KOPT-K1 (cell line): ENCODE measurements around the gene BBS5.
"Not testable (repeated sequence)": the region's sequence is repeated elsewhere in the genome, so short reads cannot be mapped to it uniquely, and the experiment has no call there.

Source experiments
- H3K27ac ChIP-seq: fragments of 200-600 bp; sonication (generic); 2 replicates; pipeline ENCODE4 v1.5.1; 2016; ENCODE audit warnings: antibody characterized with exemption, mild to moderate bottlenecking, low read depth, low read length; ENCODE audit not compliant: poor library complexity, severe bottlenecking
- H3K36me3 ChIP-seq: fragments of 200-600 bp; sonication (generic); 2 replicates; pipeline ENCODE4 v1.5.1; 2017; ENCODE audit warnings: antibody characterized with exemption, mild to moderate bottlenecking, low read length, moderate library complexity; ENCODE audit not compliant: insufficient read depth
- H3K9me3 ChIP-seq: fragments of 200-600 bp; sonication (generic); 2 replicates; pipeline ENCODE4 v1.5.1; 2017; ENCODE audit warnings: antibody characterized with exemption, low read length, mild to moderate bottlenecking; ENCODE audit not compliant: insufficient read depth, poor library complexity, severe bottlenecking

Gene BBS5

DNA sequence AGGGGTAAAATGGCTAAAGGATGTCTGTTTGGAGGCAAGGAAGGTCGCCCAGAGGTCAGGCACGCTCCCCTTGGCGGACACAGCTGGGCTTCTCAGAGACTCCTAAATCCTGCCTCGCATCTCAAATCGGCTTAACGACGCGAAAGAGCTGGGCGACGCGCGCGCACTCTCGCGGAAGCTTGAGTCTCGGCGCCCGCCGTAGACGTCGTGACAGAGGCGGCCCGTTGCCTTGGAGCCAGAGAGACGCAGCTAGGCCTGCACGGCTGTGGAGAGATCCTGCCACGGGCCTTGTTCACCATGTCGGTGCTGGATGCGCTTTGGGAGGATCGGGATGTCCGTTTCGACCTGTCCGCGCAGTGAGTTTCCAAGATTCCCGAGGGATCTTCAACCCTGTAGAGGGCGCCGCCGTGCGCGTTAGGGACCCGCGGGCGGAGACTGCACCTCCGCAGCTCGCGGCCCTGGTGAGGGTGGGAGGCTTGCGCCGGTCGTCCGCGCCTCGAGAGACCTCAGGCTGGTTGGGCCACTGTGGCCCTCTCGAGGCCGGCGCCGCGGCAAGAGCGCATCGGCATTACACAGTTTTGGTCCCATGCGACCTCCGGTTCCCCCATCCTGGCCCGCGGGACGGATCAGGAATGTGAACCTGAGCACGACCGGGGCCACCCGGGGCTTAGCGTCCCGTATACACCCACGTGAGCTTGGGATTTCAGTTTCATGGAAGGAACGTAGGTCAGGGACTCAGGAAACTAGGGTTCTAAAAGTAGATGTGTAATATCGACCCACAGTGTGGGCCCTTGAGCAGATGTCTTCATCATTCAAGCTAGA is at the start of gene BBS5:
BBS5 (plus strand) TSS at position 238 of the 822 bp plus-strand sequence; CDS start at position 298, 60 bp downstream.
- peaks cover 19% of the 10 kb centered on the region for H3K36me3 ChIP-seq
- H3K27ac ChIP-seq = peak within 1 kb of the TSS; percentile 34
- no peaks in the 10 kb centered on the region for H3K9me3 ChIP-seq

DNA sequence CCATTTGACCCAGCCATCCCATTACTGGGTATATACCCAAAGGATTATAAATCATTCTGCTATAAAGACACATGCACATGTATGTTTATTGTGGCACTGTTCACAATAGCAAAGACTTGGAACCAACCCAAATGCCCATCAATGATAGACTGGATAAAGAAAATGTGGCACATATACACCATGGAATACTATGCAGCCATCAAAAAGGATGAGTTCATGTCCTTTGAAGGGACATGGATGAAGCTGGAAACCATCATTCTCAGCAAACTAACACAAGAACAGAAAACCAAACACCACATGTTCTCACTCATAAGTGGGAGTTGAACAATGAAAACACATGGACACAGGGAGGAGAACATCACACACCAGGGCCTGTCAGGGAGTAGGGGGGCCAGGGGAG is 47.5 kb upstream of the BBS5 start:
- not testable (repeated sequence) for H3K36me3 ChIP-seq, H3K27ac ChIP-seq, H3K9me3 ChIP-seq

DNA sequence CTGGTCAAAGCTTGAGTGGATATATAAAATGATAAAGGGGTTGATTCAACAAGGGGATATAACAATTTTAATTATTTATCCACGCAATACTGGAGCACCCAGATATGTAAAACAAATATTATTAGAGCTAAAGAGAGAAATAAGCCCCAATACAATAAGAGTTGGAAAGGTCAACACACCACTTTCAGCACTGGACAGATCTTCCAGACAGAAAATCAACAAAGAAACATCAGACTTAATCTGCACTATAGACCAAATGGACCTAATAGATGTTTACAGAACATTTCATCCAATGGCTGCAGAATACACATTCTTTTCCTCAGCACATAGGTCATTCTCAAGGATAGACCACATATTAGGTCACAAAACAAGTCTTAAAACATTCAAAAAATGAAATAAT is 45.1 kb upstream of the BBS5 start:
- not testable (repeated sequence) for H3K36me3 ChIP-seq, H3K9me3 ChIP-seq, H3K27ac ChIP-seq

DNA sequence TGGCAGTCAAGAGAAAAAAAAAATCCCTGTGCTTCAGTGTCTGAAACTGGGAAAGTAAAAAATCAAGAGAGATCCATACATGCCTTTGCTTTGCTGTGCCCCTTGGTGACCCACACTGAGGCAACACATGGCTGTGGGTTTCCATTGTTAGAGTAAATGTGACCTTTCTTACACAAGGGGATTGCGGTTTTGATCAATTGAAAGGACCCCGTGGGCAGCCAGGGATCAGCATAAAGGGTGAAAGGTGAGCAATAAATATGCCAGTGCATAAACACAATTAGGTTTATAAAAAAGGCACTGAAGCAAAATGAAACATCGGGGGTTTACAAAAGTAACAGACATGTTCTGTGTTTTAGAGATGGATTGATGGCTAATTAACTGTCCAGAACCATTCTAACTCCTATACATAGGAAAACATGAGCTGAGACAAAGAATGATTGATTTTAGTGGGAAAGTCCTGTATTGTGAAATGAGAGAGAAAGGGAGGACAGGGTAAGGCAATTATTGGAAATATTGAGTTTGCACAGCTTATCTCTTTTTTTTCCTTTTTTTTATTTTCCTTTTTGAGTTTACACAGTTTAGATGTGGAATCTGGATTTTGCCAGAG is 40.7 kb upstream of the BBS5 start:
- no peaks in the 10 kb centered on the region for H3K9me3 ChIP-seq

DNA sequence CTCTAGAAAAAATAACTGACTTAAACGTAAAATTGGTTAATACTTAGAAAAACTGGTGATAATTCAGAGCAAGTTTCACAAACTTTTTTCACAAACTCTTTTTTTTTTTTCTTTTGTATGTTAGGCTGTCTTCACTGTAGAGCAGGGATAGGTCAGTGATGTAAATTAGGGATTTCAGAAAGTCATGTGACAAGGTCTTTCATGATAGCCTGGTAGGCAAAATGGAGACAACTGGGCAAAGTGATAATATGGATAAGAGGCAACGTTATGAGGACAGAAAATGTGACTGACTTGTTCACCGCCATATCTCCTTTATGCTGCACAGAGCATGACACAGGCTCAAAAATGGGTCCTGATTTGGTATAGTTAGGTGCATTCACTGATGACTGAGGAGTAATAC is 39.4 kb upstream of the BBS5 start:
- H3K27ac ChIP-seq = peak overlapping the region; percentile 36
- no peaks in the 10 kb centered on the region for H3K9me3 ChIP-seq
- no peaks in the 10 kb centered on the region for H3K36me3 ChIP-seq

More for the DNA sequence above, 40.7 kb upstream of the BBS5 start:
- no peaks in the 10 kb centered on the region for H3K36me3 ChIP-seq
- peak overlapping the region; percentile 36 for H3K27ac ChIP-seq

DNA sequence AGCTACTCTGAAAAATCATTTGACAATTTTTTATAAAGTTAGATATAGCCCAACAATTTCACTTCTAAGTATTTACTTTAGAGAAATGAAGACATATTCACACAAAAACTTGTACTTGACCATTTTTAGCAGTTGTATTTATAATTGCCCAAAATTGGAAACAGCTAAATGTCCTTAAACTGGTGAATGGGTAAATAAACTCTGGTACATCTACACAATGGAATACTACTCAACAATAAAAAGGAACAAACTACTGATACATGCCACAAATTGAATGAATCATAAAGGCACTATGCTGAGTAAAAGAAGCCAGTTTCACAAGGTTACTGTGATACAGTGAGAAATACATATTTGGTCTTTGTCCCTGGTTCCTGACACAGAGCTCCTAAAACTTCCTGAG is 32.8 kb upstream of the BBS5 start:
- Histone ChIP-seq H3K36me3 (no peaks in the 10 kb centered on the region), H3K9me3 (no peaks in the 10 kb centered on the region), H3K27ac (no peak overlapping the region)

DNA sequence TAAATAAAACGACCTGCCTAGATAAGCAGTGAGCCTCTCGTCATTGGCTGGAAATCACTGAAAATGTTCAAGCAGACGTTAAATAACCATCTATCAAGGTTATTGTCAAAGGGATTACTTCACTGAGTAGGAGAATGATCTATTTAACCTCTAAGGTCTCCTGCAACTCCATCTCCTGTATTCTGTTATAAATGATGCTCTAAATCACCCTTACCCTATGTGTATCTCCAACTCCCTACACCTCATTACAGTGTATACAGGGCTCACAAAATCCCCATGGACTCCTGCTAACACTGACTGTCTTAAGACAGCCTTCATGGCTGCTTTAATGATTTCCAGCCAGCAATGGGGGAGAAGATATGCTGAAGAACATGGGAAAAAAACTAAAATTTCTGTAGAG is 31.0 kb upstream of the BBS5 start:
- Histone ChIP-seq H3K9me3 (no peaks in the 10 kb centered on the region), H3K27ac (no peak overlapping the region), H3K36me3 (no peaks in the 10 kb centered on the region)

DNA sequence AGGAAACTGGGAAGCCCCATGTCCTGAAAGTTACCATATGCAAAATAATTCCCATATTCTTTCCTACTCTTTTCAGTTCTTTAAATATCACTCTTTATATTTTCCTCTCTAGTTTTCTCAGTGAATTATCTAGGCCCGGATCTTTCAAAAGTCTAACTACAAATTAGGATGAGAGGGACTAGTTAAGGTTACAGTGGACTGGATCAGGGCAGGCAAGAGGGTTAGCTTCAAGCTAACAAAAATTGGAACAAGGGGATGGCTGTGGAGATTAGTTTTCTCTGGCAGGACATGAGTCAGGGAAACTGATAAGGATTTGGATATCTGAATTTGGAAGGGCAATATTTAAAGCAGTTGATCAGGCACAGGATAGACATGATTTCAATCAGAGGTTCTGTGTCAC is 30.4 kb upstream of the BBS5 start:
- no peaks in the 10 kb centered on the region for H3K9me3 ChIP-seq
- no peaks in the 10 kb centered on the region for H3K36me3 ChIP-seq
- H3K27ac ChIP-seq = no peak overlapping the region

DNA sequence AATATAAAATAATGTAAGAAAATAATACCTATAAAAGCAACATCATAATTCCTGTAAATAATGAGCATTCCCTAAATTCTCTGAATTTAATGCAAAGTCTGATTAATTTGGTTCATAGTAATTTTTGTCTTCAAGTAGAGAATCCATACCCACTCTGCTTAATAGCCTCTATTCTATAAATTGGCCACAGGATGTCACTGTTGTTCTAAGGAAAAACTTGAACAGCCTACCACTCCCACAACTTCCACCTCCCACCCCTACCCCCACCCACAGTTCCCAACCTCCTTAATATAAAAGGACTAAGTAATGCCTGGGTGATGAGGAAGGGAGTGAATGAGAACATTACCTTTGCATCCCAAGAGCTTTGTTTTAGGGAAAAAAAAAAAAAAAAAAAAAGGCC is 27.2 kb upstream of the BBS5 start:
- H3K36me3 ChIP-seq = no peaks in the 10 kb centered on the region
- H3K9me3 ChIP-seq = no peaks in the 10 kb centered on the region
- H3K27ac ChIP-seq = no peak overlapping the region

DNA sequence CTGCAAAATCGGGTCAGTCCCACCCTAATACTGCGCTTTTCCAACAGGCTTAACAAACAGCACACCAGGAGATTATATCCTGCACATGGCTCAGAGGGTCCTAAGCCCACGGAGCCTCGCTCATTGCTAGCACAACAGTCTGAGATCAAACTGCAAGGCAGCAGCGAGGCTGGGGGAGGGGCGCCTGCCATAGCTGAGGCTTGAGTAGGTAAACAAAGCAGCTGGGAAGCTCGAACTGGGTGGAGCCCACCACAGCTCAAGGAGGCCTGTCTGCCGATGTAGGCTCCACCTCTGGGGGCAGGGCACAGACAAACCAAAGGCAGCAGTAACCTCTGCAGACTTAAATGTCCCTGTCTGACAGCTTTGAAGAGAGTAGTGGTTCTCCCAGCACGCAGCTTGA is 26.2 kb upstream of the BBS5 start:
- H3K9me3 ChIP-seq, H3K36me3 ChIP-seq, H3K27ac ChIP-seq: not testable (repeated sequence)

DNA sequence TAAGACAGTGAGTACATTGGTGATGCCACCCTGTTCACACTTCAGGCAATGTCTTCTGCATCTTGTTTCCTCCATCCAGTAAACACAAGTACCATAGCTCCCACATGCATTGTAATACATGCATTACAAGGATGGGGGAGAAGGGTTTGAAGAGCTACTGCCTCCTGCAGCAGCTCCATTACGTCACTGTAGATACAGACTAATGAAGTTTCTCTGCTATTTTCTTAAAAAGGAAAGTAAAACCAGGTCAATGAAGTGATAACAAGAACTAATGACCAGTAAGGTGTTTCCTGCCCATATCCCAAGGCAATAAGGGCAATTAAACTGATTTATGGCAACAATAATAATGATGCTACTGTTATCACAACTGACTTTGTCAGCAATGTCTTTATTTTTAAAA is 18.2 kb upstream of the BBS5 start:
- H3K9me3 ChIP-seq = no peaks in the 10 kb centered on the region
- H3K27ac ChIP-seq = no peak overlapping the region
- H3K36me3 ChIP-seq = no peaks in the 10 kb centered on the region

DNA sequence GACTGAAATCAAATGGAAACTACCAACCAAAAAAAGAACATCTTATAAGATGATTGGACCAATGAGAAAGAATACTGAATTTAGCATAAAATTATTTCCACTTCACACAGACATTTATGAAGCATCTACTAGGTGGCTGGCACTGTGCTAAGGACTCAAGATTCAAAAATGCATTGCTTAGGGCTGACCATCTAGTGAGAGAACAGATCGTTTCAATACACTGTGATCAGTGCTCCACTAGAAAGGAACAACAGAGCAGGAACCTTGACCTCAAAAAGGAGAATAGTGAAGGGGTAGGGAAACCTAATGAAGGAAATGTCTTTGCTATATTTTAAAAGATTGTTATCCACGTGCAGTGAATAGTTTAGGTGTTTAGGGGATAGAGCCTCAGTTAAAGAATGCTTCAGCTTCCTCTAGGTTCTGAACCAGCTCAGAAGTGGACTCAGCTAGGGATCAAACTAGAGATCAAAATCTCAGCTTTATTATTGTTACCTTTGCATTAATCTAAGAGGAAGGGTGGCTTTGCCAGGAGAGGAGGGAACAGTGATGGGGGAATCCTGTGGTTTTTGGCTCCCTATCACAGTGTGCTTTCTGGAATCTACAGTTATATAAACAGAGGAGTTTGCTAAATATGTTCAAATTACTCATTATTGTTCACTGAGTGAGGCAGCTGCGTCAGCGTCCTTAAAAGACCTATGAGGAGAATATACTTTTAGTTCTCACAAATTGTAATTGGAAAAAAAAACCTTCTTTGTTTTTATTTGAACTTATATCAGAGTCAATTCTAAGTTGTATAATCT is 16.2 kb upstream of the BBS5 start:
- Histone ChIP-seq H3K9me3 (no peaks in the 10 kb centered on the region), H3K27ac (no peak overlapping the region), H3K36me3 (no peaks in the 10 kb centered on the region)

DNA sequence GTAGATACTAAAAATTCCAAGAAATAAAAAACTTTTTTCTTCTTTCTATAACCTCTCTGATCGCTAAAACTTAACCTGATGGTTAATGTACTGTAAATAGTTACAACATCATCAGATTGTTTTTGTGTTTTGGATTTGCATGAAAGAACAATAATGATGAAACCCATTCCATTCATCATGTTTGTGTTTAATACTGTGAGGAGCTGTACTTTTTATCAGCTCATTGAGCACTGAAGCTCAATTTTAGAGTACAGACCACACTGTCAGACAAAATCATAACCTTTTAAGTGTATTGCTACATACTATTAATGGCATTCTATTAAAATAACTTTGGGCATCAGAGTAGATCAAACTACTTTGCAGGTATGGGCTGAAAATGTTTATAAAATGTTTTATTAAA is 14.8 kb upstream of the BBS5 start:
- Histone ChIP-seq H3K9me3 (no peaks in the 10 kb centered on the region), H3K27ac (no peak overlapping the region), H3K36me3 (no peaks in the 10 kb centered on the region)

DNA sequence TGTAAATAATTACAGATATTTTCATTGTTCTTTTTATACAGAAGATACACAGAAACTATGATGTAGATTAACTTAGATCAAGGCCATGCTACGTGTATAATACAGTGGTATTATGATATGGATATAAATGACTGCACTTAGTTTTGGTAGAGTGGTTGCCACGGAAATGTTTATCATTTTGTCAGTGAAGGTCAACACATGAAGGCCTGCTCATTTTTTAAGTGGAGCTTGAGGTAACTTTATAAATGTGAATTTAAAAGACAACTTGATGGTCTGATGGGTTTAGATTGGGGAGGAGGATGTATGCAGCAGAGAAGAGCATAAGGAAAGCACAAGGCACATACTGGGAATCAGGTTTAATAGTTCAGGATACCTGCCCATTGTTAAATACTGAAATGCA is 14.4 kb upstream of the BBS5 start:
- H3K36me3 ChIP-seq = no peaks in the 10 kb centered on the region
- H3K27ac ChIP-seq = no peak overlapping the region
- H3K9me3 ChIP-seq = no peaks in the 10 kb centered on the region

DNA sequence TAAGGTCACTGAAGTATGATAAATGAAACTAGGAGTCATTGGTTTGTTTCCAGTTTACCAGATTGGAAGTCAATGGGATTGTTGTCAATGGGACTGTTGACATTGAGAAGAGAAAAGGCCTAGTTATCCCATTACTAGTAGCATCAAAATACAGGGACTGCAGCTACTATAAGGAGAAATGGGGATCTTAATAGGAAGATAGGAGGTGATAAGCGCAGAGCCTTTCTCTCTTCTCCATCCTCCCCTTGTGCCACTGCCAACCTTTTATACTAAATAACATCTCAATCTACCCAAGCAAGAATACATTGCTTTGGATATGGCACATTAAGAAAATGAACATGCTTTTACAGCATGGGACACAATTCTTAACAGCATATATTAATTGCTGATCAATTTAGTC is 10.5 kb upstream of the BBS5 start:
- no peak overlapping the region for H3K27ac ChIP-seq
- no peaks in the 10 kb centered on the region for H3K9me3 ChIP-seq
- H3K36me3 ChIP-seq = no peaks in the 10 kb centered on the region
